Measurements from ENCODE around the gene CEP131.

DNA sequence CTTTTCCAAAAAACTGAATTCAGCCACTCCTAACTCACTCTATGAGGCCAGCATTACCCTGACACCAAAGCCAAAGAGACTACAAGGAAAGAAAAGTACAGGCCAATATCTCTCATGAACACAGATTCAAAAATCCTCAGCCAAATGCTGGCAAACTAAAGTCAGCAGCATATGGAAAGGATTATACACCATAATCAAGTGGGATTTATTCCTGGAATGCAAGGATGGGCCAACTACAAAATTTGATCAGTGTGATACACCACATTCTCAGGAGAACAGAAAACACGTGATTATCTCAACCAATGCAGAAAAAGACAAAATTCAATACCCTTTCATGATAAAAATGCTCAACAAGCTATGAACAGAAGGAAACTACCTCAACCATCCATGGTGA lies 49.0 kb downstream of the CEP131 start:
- TF ChIP-seq POLR2A (IDR thresholded peaks at IDR 0.05; ENCODE audit: low read depth, low read length) (no peak), JUN (IDR thresholded peaks at IDR 0.05; ENCODE audit: borderline replicate concordance, insufficient read depth, insufficient read length, low read depth) (no peak), EZH2 (IDR thresholded peaks at IDR 0.05; ENCODE audit: borderline replicate concordance, low read depth, low read length, severe bottlenecking) (no peak), POLR2AphosphoS5 (IDR thresholded peaks at IDR 0.05; ENCODE audit: insufficient read depth, low read depth, low read length) (no peak), MYC (IDR thresholded peaks at IDR 0.05; ENCODE audit: low read depth, low read length) (no peak)
- TF ChIP-seq, protein P1, sequence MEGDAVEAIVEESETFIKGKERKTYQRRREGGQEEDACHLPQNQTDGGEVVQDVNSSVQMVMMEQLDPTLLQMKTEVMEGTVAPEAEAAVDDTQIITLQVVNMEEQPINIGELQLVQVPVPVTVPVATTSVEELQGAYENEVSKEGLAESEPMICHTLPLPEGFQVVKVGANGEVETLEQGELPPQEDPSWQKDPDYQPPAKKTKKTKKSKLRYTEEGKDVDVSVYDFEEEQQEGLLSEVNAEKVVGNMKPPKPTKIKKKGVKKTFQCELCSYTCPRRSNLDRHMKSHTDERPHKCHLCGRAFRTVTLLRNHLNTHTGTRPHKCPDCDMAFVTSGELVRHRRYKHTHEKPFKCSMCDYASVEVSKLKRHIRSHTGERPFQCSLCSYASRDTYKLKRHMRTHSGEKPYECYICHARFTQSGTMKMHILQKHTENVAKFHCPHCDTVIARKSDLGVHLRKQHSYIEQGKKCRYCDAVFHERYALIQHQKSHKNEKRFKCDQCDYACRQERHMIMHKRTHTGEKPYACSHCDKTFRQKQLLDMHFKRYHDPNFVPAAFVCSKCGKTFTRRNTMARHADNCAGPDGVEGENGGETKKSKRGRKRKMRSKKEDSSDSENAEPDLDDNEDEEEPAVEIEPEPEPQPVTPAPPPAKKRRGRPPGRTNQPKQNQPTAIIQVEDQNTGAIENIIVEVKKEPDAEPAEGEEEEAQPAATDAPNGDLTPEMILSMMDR (IDR thresholded peaks at IDR 0.05; ENCODE audit: extremely low read depth in 1 of 2, insufficient read depth in 1 of 2, low read depth in 1 of 2, low read length in 2 of 2): no peak
- TF ChIP-seq, protein P2, sequence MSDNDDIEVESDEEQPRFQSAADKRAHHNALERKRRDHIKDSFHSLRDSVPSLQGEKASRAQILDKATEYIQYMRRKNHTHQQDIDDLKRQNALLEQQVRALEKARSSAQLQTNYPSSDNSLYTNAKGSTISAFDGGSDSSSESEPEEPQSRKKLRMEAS (IDR thresholded peaks at IDR 0.05; ENCODE audit: insufficient read depth, insufficient read length): no peak
